ENCODE data around the gene TSTD1. TPM values are rescaled to one million over a fixed set of nuclear protein-coding genes. Genes with fewer than 3 reads are reported as not detected.

TSTD1 gene
- total RNA-seq, 1 experiment from 2014 or later: 67.6 TPM

DNA sequence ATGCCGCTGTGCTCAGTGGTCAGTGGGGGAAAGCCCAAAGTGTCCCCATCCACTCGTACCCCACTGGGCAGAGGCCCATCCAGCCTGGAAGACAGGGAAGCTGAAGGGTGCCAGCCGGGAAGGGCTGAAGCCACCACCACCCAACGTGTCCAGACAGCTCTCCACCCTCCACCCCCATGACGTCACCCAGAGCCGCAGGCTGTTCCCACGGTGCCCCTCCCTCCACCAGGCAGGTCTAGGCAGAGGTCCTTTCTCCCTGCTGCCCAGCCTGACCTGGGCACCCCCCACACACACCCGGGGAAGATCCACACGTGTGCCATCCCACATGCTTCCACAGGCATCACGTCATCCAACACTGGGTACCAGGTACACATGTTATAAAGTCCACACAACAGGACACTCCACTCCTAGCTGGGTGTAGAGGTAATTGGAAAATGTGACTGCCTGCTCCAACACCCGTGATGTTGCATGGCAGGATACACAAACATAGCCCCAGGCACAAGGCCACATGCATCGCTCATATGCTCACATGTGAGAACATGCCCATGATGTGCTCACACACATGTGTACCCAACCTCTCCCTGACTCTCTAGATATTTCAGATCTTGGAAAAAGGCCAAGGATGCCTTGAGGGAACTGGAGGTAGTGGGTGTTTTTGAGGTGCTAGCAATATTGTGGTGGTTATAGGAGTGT lies 36.1 kb upstream of the TSTD1 start:
- H3K4me3 Mint-ChIP-seq (ENCODE audit: low read depth, unreplicated experiment): no peak overlapping the region
- no peak for DNase-seq

DNA sequence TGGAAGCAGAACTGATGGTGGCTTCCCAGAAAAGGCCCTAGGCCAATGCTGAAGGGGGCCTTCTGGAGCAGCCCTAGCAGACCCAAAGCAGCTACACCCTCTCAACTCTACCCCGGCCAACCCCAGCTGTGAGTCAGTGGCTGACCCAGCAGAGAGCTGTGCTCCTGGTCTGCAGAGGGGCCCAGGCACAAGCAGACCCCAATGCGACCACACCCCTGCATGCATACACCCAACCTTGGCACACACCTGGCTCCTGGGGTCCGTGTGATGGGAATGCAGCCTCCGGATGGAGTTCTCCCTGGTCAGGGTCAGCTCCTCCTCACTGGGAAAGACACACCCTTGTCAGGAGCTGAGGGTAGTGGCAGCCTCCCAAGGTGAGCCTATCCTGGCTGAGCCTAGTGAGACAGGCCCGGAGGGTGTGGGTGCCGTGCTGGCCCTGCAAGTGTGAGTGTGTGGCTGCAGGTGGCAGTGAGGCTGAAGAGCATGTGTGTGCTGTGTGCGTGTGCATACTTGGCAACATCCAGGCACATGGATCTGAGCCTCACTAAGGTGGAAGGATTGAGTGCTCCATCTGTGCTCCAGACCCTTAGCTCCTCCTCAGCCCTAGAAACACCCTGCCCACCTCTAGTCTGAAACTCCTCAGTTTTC lies 34.8 kb upstream of the TSTD1 start:
- Mint-ChIP-seq H3K36me3 (ENCODE audit: insufficient read depth, unreplicated experiment) (peaks cover 44% of the 10 kb centered on the region), H3K4me1 (ENCODE audit: low read depth, unreplicated experiment) (no peaks in the 10 kb centered on the region), H3K27me3 (ENCODE audit: unreplicated experiment) (no peaks in the 10 kb centered on the region), H3K27ac (ENCODE audit: unreplicated experiment) (no peak overlapping the region), H3K9me3 (ENCODE audit: low read depth, unreplicated experiment) (no peaks in the 10 kb centered on the region), H3K4me3 (ENCODE audit: low read depth, unreplicated experiment) (no peak overlapping the region)
- CTCF ChIA-PET: interaction anchor here (0.7 to 5.0 kb wide), 2 partner anchors 24 to 68 kb away, joined by 3 to 56 read pairs; partner anchors contain the start of gene KLHDC9
- no peak for TF ChIP-seq CTCF (IDR thresholded peaks at IDR 0.05; ENCODE audit: unreplicated experiment)
- no peak for DNase-seq
- BruUV-seq (replicated peaks): no TSS peak
- intact Hi-C loops (cut with micrococcal nuclease; ENCODE audit: unreplicated experiment): no loop called here

More for the DNA sequence above, 36.1 kb upstream of the TSTD1 start:
- H3K27ac Mint-ChIP-seq (ENCODE audit: unreplicated experiment): no peak overlapping the region
- peaks cover 54% of the 10 kb centered on the region for H3K36me3 Mint-ChIP-seq (ENCODE audit: insufficient read depth, unreplicated experiment)
- CTCF ChIA-PET: interaction anchor here (5.0 kb wide), 1 partner anchor 23 kb away, joined by 56 read pairs; the partner anchor contains the start of gene KLHDC9
- H3K27me3 Mint-ChIP-seq (ENCODE audit: unreplicated experiment): no peaks in the 10 kb centered on the region
- no peaks in the 10 kb centered on the region for H3K9me3 Mint-ChIP-seq (ENCODE audit: low read depth, unreplicated experiment)
- intact Hi-C loops (cut with micrococcal nuclease; ENCODE audit: unreplicated experiment): no loop called here
- H3K4me1 Mint-ChIP-seq (ENCODE audit: low read depth, unreplicated experiment): peaks cover 2% of the 10 kb centered on the region
- no TSS peak for BruUV-seq (replicated peaks)
- no peak for TF ChIP-seq CTCF (IDR thresholded peaks at IDR 0.05; ENCODE audit: unreplicated experiment)

GRCh38 chr1:161072751-161073449 lies 34.1 kb upstream of the TSTD1 start:
- intact Hi-C loops (cut with micrococcal nuclease; ENCODE audit: unreplicated experiment): no loop called here
- Mint-ChIP-seq H3K27ac (ENCODE audit: unreplicated experiment) (no peak overlapping the region), H3K4me3 (ENCODE audit: low read depth, unreplicated experiment) (no peak overlapping the region), H3K27me3 (ENCODE audit: unreplicated experiment) (no peaks in the 10 kb centered on the region), H3K36me3 (ENCODE audit: insufficient read depth, unreplicated experiment) (peaks cover 44% of the 10 kb centered on the region), H3K4me1 (ENCODE audit: low read depth, unreplicated experiment) (no peaks in the 10 kb centered on the region), H3K9me3 (ENCODE audit: low read depth, unreplicated experiment) (no peaks in the 10 kb centered on the region)
- BruUV-seq (replicated peaks): no TSS peak
- no peak for TF ChIP-seq CTCF (IDR thresholded peaks at IDR 0.05; ENCODE audit: unreplicated experiment)
- CTCF ChIA-PET: interaction anchor here (1.6 to 5.0 kb wide), 2 partner anchors 16 to 25 kb away, joined by 10 to 56 read pairs; partner anchors contain the start of genes KLHDC9 and NECTIN4
- DNase-seq: no peak

- BruUV-seq (replicated peaks): TSS peak; percentile 22
- Mint-ChIP-seq H3K27me3 (ENCODE audit: unreplicated experiment) (no peaks in the 10 kb centered on the region), H3K9me3 (ENCODE audit: low read depth, unreplicated experiment) (no peaks in the 10 kb centered on the region), H3K4me3 (ENCODE audit: low read depth, unreplicated experiment) (no peak overlapping the region), H3K27ac (ENCODE audit: unreplicated experiment) (peak overlapping the region; percentile 38), H3K4me1 (ENCODE audit: low read depth, unreplicated experiment) (no peaks in the 10 kb centered on the region), H3K36me3 (ENCODE audit: insufficient read depth, unreplicated experiment) (peaks cover 41% of the 10 kb centered on the region)
- intact Hi-C loops (cut with micrococcal nuclease; ENCODE audit: unreplicated experiment): loop anchor here (1.0 kb wide), 1 partner anchor 26 kb away; the partner anchor contains the start of gene KLHDC9
- peak; percentile 80 for TF ChIP-seq CTCF (IDR thresholded peaks at IDR 0.05; ENCODE audit: unreplicated experiment)
- CTCF ChIA-PET: interaction anchor here (0.6 to 5.0 kb wide), 6 partner anchors 17 to 78 kb away, joined by 3 to 56 read pairs (median 5); partner anchors contain the start of genes KLHDC9, NECTIN4 and USF1
- DNase-seq: peak; percentile 71
Measured at GRCh38 chr1:161071886-161072371, 33.2 kb upstream of the TSTD1 start.

Measured in Calu3 (cell line).